Measurements from ENCODE around the gene CTNNA2.

DNA sequence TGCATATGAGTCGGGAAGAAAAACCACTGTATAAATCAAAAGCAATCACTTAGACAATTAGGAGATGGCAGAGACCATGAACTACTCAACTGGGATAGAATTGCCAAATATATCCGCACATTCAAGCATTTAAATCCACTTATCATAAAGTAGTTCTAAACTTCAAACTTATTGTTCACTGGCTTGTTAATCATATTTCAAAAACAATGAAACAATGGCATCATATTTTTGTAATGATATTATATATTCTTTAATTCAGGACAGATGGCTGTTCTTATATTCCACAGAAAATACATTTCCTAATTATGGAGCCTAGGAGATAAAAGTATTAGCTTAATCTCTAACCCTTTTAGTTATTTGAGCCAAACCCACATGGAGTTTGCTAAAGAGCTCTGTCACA, 263.6 kb downstream of the CTNNA2 start:
- TF ChIP-seq, protein P1, sequence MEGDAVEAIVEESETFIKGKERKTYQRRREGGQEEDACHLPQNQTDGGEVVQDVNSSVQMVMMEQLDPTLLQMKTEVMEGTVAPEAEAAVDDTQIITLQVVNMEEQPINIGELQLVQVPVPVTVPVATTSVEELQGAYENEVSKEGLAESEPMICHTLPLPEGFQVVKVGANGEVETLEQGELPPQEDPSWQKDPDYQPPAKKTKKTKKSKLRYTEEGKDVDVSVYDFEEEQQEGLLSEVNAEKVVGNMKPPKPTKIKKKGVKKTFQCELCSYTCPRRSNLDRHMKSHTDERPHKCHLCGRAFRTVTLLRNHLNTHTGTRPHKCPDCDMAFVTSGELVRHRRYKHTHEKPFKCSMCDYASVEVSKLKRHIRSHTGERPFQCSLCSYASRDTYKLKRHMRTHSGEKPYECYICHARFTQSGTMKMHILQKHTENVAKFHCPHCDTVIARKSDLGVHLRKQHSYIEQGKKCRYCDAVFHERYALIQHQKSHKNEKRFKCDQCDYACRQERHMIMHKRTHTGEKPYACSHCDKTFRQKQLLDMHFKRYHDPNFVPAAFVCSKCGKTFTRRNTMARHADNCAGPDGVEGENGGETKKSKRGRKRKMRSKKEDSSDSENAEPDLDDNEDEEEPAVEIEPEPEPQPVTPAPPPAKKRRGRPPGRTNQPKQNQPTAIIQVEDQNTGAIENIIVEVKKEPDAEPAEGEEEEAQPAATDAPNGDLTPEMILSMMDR (IDR thresholded peaks at IDR 0.05; ENCODE audit: control extremely low read depth in 1 of 3, insufficient read depth in 1 of 3, low read depth in 1 of 3, low read length in 3 of 3), result no peak
- TF ChIP-seq KDM1A (IDR thresholded peaks at IDR 0.05; ENCODE audit: borderline replicate concordance, low read length), result no peak
- no peak for TF ChIP-seq POLR2A (IDR thresholded peaks at IDR 0.05; ENCODE audit: control extremely low read depth in 1 of 2, low read depth in 2 of 2, low read length in 2 of 2)
- no peak for TF ChIP-seq RBBP5 (IDR thresholded peaks at IDR 0.05; ENCODE audit: borderline replicate concordance, low read depth, low read length)
- TF ChIP-seq POLR2AphosphoS5 (IDR thresholded peaks at IDR 0.05; ENCODE audit: low read depth, low read length), result no peak
- no peak for TF ChIP-seq TAF1 (IDR thresholded peaks at IDR 0.05; ENCODE audit: low read depth, low read length)

All from H1 (cell line).